Activated CD4-positive, CD25-positive, alpha-beta regulatory T cell treated with anti-CD3 and anti-CD28 coated beads, Interleukin-2, amount 50 U/mL, for 16 hours (primary cell): Measurements from ENCODE around the gene NAGS.
"Not testable (repeated sequence)": the region's sequence is repeated elsewhere in the genome, so short reads cannot be mapped to it uniquely, and the experiment has no call there.

Experiments used
- DNase-seq: peaks from one replicate; pipeline ENCODE4 v3.0.0-alpha.2; 2020; ENCODE audit warnings: low read depth, low spot score

NAGS gene

GRCh38 chr17:43983515-43984411 is 20.7 kb upstream of the NAGS start:
- no peak for DNase-seq

- no peak for DNase-seq
Measured at GRCh38 chr17:43984521-43984920, 19.9 kb upstream of the NAGS start.

GRCh38 chr17:43986225-43986981 is 18.0 kb upstream of the NAGS start:
- DNase-seq: no peak

- no peak for DNase-seq
Measured at GRCh38 chr17:43987131-43988021, 17.0 kb upstream of the NAGS start.

- no peak for DNase-seq
Measured at GRCh38 chr17:43988301-43988700, 16.1 kb upstream of the NAGS start.

GRCh38 chr17:43992641-43993040 is 11.8 kb upstream of the NAGS start:
- DNase-seq: no peak

GRCh38 chr17:43994272-43995149 is 9.9 kb upstream of the NAGS start:
- DNase-seq: no peak

- DNase-seq: no peak
Measured at GRCh38 chr17:43995150-43995471, 9.3 kb upstream of the NAGS start.

GRCh38 chr17:43997180-43997579 is 7.2 kb upstream of the NAGS start:
- not testable (repeated sequence) for DNase-seq

- DNase-seq: no peak
Measured at GRCh38 chr17:43998552-43998951, 5.9 kb upstream of the NAGS start.

- no peak for DNase-seq
Measured at GRCh38 chr17:43999024-43999423, 5.4 kb upstream of the NAGS start.

GRCh38 chr17:44000141-44000860 is 4.1 kb upstream of the NAGS start:
- no peak for DNase-seq

- no peak for DNase-seq
Measured at GRCh38 chr17:44000871-44001460, 3.5 kb upstream of the NAGS start.

GRCh38 chr17:44001461-44001920 is 2.9 kb upstream of the NAGS start:
- no peak for DNase-seq

GRCh38 chr17:44002141-44002848 is 2.1 kb upstream of the NAGS start:
- no peak for DNase-seq

GRCh38 chr17:44004761-44005526 is 522 bp downstream of the NAGS start:
- DNase-seq: no peak

- DNase-seq: no peak
Measured at GRCh38 chr17:44005527-44006271, 1.3 kb downstream of the NAGS start.

GRCh38 chr17:44006272-44006597 is 1.8 kb downstream of the NAGS start:
- DNase-seq: no peak
